A204.1 (cell line): ENCODE data around the gene PROC.
"Not testable (repeated sequence)": the region's sequence is repeated elsewhere in the genome, so short reads cannot be mapped to it uniquely, and the experiment has no call there.

Source experiments
- FAIRE-seq: peaks from 2 replicates; lab custom pipeline; 2012; peaks lifted over from hg19 to GRCh38; lab: Jason Lieb, UNC

PROC gene

GRCh38 chr2:127428057-127428814, 10.0 kb downstream of the PROC start:
- no peak for FAIRE-seq

DNA sequence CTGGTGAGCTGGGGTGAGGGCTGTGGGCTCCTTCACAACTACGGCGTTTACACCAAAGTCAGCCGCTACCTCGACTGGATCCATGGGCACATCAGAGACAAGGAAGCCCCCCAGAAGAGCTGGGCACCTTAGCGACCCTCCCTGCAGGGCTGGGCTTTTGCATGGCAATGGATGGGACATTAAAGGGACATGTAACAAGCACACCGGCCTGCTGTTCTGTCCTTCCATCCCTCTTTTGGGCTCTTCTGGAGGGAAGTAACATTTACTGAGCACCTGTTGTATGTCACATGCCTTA, 10.5 kb downstream of the PROC start:
- FAIRE-seq = no peak

DNA sequence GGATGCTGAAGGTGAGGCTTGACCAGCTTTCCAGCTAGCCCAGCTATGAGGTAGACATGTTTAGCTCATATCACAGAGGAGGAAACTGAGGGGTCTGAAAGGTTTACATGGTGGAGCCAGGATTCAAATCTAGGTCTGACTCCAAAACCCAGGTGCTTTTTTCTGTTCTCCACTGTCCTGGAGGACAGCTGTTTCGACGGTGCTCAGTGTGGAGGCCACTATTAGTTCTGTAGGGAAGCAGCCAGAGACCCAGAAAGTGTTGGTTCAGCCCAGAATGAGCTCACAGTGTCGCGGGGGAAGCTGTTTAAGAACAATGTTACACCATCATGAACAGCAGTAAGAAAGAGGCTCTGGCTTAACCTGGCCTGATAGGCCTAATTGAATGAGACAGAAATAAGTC, 11.1 kb downstream of the PROC start:
- FAIRE-seq = no peak

GRCh38 chr2:127429844-127430425, 11.7 kb downstream of the PROC start:
- no peak for FAIRE-seq

- no peak for FAIRE-seq
Observed at GRCh38 chr2:127431408-127432023, 13.3 kb downstream of the PROC start.

- FAIRE-seq = no peak
Observed at GRCh38 chr2:127434515-127434914, 16.3 kb downstream of the PROC start.

DNA sequence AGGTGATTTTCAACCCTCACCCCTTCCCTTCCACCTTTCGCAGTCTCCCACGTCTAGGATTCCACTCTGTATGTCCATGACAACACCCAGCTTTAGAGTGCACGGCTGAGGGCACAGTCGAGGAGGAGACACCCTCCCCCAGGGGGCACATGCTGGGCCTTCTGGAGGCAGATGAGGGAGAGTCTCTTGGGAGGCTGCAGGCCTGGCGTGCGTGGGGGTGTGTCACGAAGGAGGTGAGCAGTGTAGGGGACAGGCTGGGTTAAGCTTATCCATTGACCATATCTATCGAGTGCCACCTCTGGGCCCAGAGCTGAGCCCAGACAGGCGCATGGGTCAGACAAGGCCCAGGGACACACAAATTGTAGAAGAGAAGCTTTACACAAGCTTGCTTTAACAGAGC, 18.8 kb downstream of the PROC start:
- FAIRE-seq = no peak

DNA sequence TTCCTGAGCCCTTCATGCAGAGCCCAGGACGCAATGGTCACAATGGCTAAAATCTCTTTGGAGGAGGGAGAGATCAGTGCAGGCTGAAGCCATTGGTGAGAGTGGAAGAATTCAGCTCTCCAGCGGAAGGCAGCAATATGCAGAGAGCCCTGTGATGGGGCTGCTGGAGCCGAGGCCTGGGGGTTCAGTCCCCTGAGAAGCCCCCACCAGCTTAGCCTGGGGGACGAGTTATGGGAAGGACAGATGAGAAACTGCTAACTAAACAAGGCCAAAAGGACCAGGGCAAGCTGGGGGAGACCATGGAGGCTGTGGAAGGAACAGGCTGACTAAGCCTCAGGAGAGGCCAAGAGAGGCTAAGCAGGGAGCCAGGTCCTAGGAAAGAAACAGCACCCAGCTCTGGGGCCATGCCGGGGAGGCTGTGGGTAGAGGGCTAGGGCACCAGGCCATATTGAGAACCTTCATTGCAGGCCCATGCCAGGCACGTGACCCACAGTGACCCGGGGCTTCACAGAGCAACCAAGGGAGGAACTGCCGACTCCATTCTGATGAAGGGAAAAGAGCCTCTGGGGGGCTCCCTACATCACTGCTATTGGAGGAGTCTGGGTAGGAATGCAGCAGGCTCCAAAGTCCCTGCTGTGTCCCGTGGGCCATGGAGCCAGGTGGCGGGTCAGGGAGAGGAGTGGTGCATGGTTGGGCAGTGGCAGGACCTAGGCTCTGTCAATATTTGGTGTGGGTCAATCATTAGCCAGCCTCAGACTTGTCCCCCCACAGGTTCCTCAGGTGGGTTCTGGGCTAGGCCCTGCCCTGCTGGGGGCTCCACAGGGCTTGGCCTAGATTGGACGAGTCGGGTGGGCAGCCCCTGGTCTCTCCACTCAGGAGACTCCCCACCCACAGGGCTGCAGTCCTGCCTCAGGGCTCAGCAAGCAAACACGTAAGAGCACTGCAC, 19.8 kb downstream of the PROC start:
- no peak for FAIRE-seq

DNA sequence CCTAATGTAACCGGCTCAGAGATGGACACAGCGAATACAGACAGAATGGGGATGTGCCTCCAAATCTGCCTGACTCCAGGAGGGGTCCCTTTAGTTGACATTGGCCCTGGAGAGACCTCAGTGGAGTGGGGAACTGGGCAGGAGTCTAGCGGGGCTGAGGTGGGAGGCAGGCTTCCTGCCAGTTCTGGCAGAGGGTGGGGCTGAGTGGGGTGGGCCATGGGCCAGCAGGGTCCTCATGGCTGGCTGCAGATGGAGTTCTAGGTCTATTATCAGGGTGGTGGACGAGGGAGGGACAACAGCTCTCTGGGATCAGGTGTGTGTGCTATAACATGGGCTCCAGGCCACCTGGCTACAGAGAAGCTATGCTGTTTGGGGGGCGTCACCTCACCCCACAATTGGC, 21.1 kb downstream of the PROC start:
- FAIRE-seq = no peak

DNA sequence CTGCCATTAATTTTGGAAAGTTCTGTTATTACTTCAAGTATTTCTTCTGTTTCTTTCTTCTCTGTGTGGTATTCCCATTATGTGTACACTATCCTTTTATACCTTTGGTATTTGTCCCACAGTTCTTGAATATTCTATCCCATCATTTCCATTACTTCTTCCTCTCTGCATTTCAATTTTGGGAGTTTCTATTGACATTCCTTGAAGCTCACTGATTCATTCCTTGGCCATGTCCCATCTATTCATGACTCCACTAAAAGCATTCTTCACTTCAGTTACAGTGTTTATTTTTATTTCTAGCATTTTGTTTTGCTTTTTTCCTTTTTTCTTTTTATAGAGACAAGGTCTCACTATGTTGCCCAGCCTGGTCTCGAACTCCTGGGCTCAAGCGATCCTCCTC, 30.3 kb downstream of the PROC start:
- no peak for FAIRE-seq

- FAIRE-seq = no peak
Observed at GRCh38 chr2:127449414-127449813, 31.2 kb downstream of the PROC start.

DNA sequence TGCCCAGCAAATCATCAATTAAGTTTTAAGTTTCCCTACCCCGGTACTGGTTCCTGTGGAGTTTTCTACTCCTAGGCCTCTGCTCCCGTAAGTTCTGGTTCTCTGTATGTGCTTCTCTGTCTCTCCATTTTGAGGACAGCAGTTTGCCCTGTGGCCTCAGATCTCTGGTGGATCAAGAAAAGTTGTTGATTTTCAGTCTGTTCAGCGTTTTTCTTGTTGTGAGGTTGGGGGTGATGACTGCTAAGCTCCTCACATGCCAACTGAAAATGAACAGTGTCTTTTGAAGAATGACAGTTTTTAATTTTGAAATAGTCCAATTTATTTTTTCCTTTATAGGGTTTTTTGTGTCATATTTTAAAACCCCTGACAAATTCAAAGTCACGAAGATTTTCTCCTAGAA, 31.7 kb downstream of the PROC start:
- FAIRE-seq = no peak

DNA sequence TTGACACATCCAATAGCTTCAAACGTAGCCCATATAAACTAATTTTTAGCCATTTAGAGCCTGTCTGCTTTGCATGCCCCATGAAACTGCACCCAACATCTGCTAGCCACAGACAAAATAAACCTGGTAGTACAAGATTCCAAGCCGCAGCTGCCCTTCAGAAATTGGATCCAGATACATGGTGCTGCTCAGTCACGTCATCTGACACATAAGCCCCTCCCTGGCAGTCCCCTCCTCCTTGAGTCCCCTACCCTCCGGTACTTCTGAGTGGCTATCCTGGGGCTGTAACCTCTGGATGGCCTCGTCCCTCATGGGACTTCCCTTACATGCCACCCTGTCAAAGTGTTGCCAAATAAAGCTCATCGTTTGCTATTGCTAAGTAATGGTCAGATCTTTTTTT, 33.8 kb downstream of the PROC start:
- no peak for FAIRE-seq

DNA sequence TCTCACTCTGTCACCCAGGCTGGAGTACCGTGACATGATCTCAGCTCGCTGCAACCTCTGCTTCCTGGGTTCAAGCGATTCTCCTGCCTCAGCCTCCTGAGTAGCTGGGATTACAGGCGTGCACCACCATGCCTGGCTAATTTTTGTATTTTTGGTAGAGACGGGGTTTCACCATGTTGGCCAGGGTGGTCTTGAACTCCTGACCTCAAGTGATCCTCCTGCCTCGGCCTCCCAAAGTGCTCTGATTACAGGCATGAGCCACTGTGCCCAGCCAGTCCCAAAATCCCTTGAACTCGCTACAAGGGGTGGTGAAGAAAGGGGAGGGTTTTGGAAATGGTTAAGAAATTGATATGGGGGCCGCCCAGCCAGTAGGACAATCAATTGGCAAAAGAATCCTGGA, 34.2 kb downstream of the PROC start:
- not testable (repeated sequence) for FAIRE-seq

DNA sequence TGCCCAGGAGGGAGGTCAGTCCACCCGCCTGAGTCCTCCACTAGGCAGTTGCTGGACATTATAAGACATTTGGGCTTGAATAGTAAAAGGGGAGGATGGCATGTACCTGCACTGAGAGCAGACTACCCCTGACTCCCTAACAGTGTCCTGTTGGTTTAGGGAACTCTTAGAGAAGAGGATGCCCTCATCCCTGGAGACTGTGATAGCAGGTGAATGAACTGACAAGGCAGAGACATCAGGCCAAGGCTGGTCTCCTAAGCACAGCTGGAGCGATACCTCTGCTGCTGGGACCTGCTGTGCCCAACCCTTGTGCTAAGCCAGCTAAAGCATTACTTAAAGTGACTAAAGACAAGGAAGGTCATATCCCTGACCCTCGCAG, 34.8 kb downstream of the PROC start:
- FAIRE-seq = no peak

DNA sequence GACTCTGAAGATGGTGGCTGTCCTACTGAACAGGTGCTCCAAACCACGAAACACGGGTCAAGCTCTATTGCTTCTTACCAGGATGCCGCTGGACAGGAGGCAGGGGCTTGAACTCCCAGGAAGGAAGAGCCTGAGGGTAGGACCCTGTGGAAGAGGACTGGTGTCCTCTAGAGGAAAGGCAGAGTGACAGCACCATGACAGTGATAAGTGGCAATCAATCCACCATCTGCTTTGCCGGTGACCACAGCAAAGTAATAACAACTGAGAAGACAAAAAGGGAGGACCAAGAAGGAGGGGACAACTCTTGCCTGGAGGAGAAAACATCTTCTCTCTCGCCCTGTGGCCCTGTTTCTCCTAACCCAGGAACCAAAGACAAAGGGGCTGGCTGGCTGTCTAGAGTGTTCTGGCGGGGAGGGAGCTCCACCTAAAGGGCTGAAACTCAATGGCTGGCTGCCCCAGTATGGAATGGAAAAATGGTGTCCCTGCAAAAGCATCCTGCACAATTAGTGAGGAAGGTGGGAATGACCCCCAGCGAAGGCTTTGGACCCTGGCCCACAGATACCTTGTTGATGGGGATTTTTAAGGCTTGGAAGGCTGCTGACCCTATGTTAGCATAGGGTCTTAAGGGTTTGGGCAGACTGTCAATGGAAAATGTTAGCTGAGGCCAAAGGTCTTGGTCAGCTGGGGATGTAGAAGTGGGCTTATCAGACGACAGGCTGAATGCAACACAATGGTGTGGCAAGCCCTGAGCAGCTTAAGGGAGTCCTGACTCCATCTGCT, 35.4 kb downstream of the PROC start:
- no peak for FAIRE-seq

DNA sequence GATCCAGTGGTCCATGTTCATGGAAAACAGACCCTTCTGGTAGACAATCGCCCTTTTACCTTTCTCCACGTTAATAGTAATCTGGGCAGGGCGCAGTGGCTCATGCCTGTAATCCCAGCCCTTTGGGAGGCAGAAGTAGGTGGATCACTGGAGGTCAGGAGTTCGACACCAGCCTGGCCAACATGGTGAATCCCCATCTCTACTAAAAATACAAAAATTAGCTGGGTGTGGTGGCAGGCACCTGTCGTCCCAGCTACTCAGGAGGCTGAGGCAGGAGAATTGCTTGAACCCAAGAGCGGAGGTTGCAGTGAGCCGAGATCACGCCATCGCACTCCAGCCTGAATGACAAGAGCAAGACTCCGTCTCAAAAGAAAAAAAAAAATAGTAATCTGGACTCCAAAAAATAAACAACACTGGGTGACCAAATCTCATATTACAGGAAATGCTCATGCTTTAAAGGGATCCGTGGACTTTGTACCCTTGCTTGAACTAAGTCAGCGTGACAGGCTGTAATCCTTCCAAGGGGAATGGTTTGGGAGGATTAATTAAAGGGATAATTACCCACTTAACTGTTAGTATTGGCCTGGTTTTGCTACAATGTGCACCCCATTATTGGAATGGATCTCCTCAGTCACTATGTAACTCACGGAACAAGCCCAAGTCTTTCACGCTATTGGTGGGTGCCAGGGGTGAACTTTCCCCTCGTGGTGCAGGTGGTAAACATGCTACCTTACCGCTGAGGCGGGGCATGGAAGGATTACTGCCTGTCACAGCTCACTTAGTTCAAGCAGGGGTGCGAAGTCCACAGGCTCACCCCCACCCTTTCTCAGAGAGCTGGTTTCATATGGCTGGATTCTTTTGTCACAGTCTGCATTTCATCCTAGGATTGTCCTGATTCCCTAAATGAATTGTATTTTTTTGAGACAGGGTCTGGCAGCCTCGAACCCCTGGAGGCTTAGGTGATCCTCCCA, 36.7 kb downstream of the PROC start:
- FAIRE-seq = no peak

- FAIRE-seq = no peak
Observed at GRCh38 chr2:127455566-127456493, 37.6 kb downstream of the PROC start.

GRCh38 chr2:127456960-127457359, 38.7 kb downstream of the PROC start:
- no peak for FAIRE-seq

- no peak for FAIRE-seq
Observed at GRCh38 chr2:127462461-127462860, 44.2 kb downstream of the PROC start.
